ENCODE measurements around the gene DDIAS. TPM values are rescaled to one million over a fixed set of nuclear protein-coding genes. Genes with fewer than 3 reads are reported as not detected.
A peak's percentile ranks its signal among the peaks of the same experiment; 100 is the strongest.

Gene DDIAS
- total and polyA plus RNA-seq, 3 experiments from 2014 or later = 1.6 to 27.8 (median 23.8) TPM

GRCh38 chr11:82901922-82902485 is 468 bp downstream of the DDIAS start:
- Mint-ChIP-seq H3K36me3 (peaks cover 0 to 12% (median 0%) of the 10 kb centered on the region in 3 donors), H3K9me3 (no peaks in the 10 kb centered on the region), H3K4me3 (peak overlapping the region; percentile 89 to 100 (median 97)), H3K27me3 (no peaks in the 10 kb centered on the region), H3K4me1 (peaks cover 45 to 54% (median 53%) of the 10 kb centered on the region in 3 donors), H3K27ac (peak overlapping the region; percentile 61 to 100 (median 99))
- ChIA-PET CTCF (interaction anchor here (0.7 to 4.0 kb wide), 18 partner anchors 18 to 390 kb away, joined by 3 to 31 read pairs (median 4); partner anchors contain the start of genes ANKRD42 and PCF11), POLR2A (interaction anchor here (0.6 to 2.9 kb wide), 16 partner anchors 19 to 384 kb away, joined by 3 to 56 read pairs (median 6); partner anchors contain the start of genes ANKRD42, CCDC90B, PCF11 and RAB30)
- DNase-seq = no peak
- no peaks in the 10 kb centered on the region for H3K27me3 ChIP-seq (ENCODE audit: insufficient read depth, low read length, poor library complexity, severe bottlenecking)
- no peaks in the 10 kb centered on the region for H3K9me3 ChIP-seq (ENCODE audit: low read length)
- no peaks in the 10 kb centered on the region for H3K36me3 ChIP-seq (ENCODE audit: insufficient read depth, low read length)
- peak overlapping the region; percentile 90 for H3K4me3 ChIP-seq (ENCODE audit: low read length)
- peak overlapping the region; percentile 96 for H3K27ac ChIP-seq (ENCODE audit: low read depth, low read length)
- peaks cover 26% of the 10 kb centered on the region for H3K4me1 ChIP-seq (ENCODE audit: insufficient read depth, low read length)

GRCh38 chr11:82902880-82903279 is 1.3 kb downstream of the DDIAS start:
- H3K4me1 ChIP-seq (ENCODE audit: insufficient read depth, low read length) = peaks cover 28% of the 10 kb centered on the region
- no peak overlapping the region for H3K4me3 ChIP-seq (ENCODE audit: low read length)
- no peaks in the 10 kb centered on the region for H3K9me3 ChIP-seq (ENCODE audit: low read length)
- no peaks in the 10 kb centered on the region for H3K36me3 ChIP-seq (ENCODE audit: insufficient read depth, low read length)
- no peaks in the 10 kb centered on the region for H3K27me3 ChIP-seq (ENCODE audit: insufficient read depth, low read length, poor library complexity, severe bottlenecking)
- Mint-ChIP-seq H3K36me3 (peaks cover 0 to 12% (median 1%) of the 10 kb centered on the region in 3 donors), H3K27ac (peak overlapping the region in 1 of 8 donors; percentile 8), H3K4me1 (peaks cover 41 to 53% (median 52%) of the 10 kb centered on the region in 3 donors), H3K9me3 (no peaks in the 10 kb centered on the region), H3K27me3 (no peaks in the 10 kb centered on the region), H3K4me3 (peak overlapping the region in 1 of 7 donors; percentile 40)
- DNase-seq = no peak
- CTCF ChIA-PET = interaction anchor here (2.1 to 2.3 kb wide), 2 partner anchors 253 to 347 kb away, joined by 7 to 8 read pairs; partner anchors contain the start of gene PCF11
- no peak overlapping the region for H3K27ac ChIP-seq (ENCODE audit: low read depth, low read length)
- POLR2A ChIA-PET = interaction anchor here (1.2 kb wide), 1 partner anchor 257 kb away, joined by 3 read pairs; no protein-coding TSS in a partner anchor

GRCh38 chr11:82903843-82904586 is 2.5 kb downstream of the DDIAS start:
- peaks cover 42 to 54% (median 51%) of the 10 kb centered on the region in 3 donors for H3K4me1 Mint-ChIP-seq
- ChIA-PET POLR2A (interaction anchor here (0.6 to 1.2 kb wide), 2 partner anchors 255 to 289 kb away, joined by 3 read pairs; partner anchors contain the start of gene ANKRD42), CTCF (interaction anchor here (1.4 to 2.3 kb wide), 2 partner anchors 336 to 346 kb away, joined by 3 to 7 read pairs; no protein-coding TSS in a partner anchor)
- Histone ChIP-seq H3K27ac (ENCODE audit: low read depth, low read length) (no peak overlapping the region), H3K4me3 (ENCODE audit: low read length) (no peak overlapping the region), H3K9me3 (ENCODE audit: low read length) (no peaks in the 10 kb centered on the region), H3K36me3 (ENCODE audit: insufficient read depth, low read length) (no peaks in the 10 kb centered on the region), H3K4me1 (ENCODE audit: insufficient read depth, low read length) (peaks cover 26% of the 10 kb centered on the region), H3K27me3 (ENCODE audit: insufficient read depth, low read length, poor library complexity, severe bottlenecking) (no peaks in the 10 kb centered on the region)
- H3K9me3 Mint-ChIP-seq = no peaks in the 10 kb centered on the region
- H3K4me3 Mint-ChIP-seq = peak overlapping the region in 1 of 7 donors; percentile 13
- H3K27me3 Mint-ChIP-seq = peaks cover 0 to 2% of the 10 kb centered on the region in 2 donors
- no peak for DNase-seq
- no peak overlapping the region for H3K27ac Mint-ChIP-seq
- H3K36me3 Mint-ChIP-seq = peaks cover 0 to 12% (median 1%) of the 10 kb centered on the region in 3 donors

GRCh38 chr11:82906236-82906635 is 4.7 kb downstream of the DDIAS start:
- ChIA-PET CTCF (no interaction called here), POLR2A (no interaction called here)
- H3K27ac ChIP-seq (ENCODE audit: low read depth, low read length) = no peak overlapping the region
- H3K27me3 ChIP-seq (ENCODE audit: insufficient read depth, low read length, poor library complexity, severe bottlenecking) = no peaks in the 10 kb centered on the region
- Mint-ChIP-seq H3K27me3 (peaks cover 0 to 2% of the 10 kb centered on the region in 2 donors), H3K4me3 (peak overlapping the region in 1 of 7 donors; percentile 26), H3K9me3 (no peaks in the 10 kb centered on the region), H3K4me1 (peaks cover 26 to 42% (median 33%) of the 10 kb centered on the region in 3 donors), H3K27ac (peak overlapping the region in 1 of 8 donors; percentile 55), H3K36me3 (peaks cover 0 to 2% (median 1%) of the 10 kb centered on the region in 3 donors)
- DNase-seq = peak in 2 of 5 donors; percentile 35 to 48
- H3K36me3 ChIP-seq (ENCODE audit: insufficient read depth, low read length) = no peaks in the 10 kb centered on the region
- no peaks in the 10 kb centered on the region for H3K9me3 ChIP-seq (ENCODE audit: low read length)
- peaks cover 15% of the 10 kb centered on the region for H3K4me1 ChIP-seq (ENCODE audit: insufficient read depth, low read length)
- H3K4me3 ChIP-seq (ENCODE audit: low read length) = no peak overlapping the region

GRCh38 chr11:82906931-82907330 is 5.4 kb downstream of the DDIAS start:
- Mint-ChIP-seq H3K27ac (peak overlapping the region in 1 of 8 donors; percentile 74), H3K4me1 (peaks cover 26 to 39% (median 31%) of the 10 kb centered on the region in 3 donors), H3K9me3 (no peaks in the 10 kb centered on the region), H3K27me3 (peaks cover 0 to 2% of the 10 kb centered on the region in 2 donors), H3K4me3 (no peak overlapping the region), H3K36me3 (peaks cover 1 to 6% (median 1%) of the 10 kb centered on the region in 3 donors)
- Histone ChIP-seq H3K4me1 (ENCODE audit: insufficient read depth, low read length) (peaks cover 12% of the 10 kb centered on the region), H3K36me3 (ENCODE audit: insufficient read depth, low read length) (no peaks in the 10 kb centered on the region), H3K9me3 (ENCODE audit: low read length) (no peaks in the 10 kb centered on the region), H3K4me3 (ENCODE audit: low read length) (no peak overlapping the region), H3K27ac (ENCODE audit: low read depth, low read length) (no peak overlapping the region), H3K27me3 (ENCODE audit: insufficient read depth, low read length, poor library complexity, severe bottlenecking) (no peaks in the 10 kb centered on the region)
- ChIA-PET CTCF (interaction anchor here (1.3 to 1.6 kb wide), 2 partner anchors 13 to 343 kb away, joined by 4 to 8 read pairs; no protein-coding TSS in a partner anchor), POLR2A (no interaction called here)
- no peak for DNase-seq

GRCh38 chr11:82907371-82907770 is 5.8 kb downstream of the DDIAS start:
- ChIA-PET CTCF (interaction anchor here (1.0 to 1.6 kb wide), 4 partner anchors 13 to 342 kb away, joined by 4 to 8 read pairs (median 4); no protein-coding TSS in a partner anchor), POLR2A (no interaction called here)
- H3K4me1 Mint-ChIP-seq = peaks cover 22 to 35% (median 27%) of the 10 kb centered on the region in 3 donors
- H3K9me3 Mint-ChIP-seq = peaks cover 0 to under 1% (median 0%) of the 10 kb centered on the region in 5 donors
- peaks cover 1 to 7% (median 1%) of the 10 kb centered on the region in 3 donors for H3K36me3 Mint-ChIP-seq
- H3K27me3 Mint-ChIP-seq = peaks cover 0 to 2% of the 10 kb centered on the region in 2 donors
- H3K4me3 Mint-ChIP-seq = no peak overlapping the region
- Histone ChIP-seq H3K4me1 (ENCODE audit: insufficient read depth, low read length) (peaks cover 10% of the 10 kb centered on the region), H3K36me3 (ENCODE audit: insufficient read depth, low read length) (no peaks in the 10 kb centered on the region), H3K9me3 (ENCODE audit: low read length) (no peaks in the 10 kb centered on the region), H3K27me3 (ENCODE audit: insufficient read depth, low read length, poor library complexity, severe bottlenecking) (no peaks in the 10 kb centered on the region), H3K27ac (ENCODE audit: low read depth, low read length) (no peak overlapping the region), H3K4me3 (ENCODE audit: low read length) (no peak overlapping the region)
- no peak for DNase-seq
- H3K27ac Mint-ChIP-seq = no peak overlapping the region

GRCh38 chr11:82908311-82908710 is 6.8 kb downstream of the DDIAS start:
- H3K36me3 Mint-ChIP-seq = peaks cover 1 to 7% (median 1%) of the 10 kb centered on the region in 3 donors
- no peak overlapping the region for H3K27ac ChIP-seq (ENCODE audit: low read depth, low read length)
- POLR2A ChIA-PET = interaction anchor here (1.0 kb wide), 1 partner anchor 12 kb away, joined by 3 read pairs; no protein-coding TSS in a partner anchor

More at GRCh38 chr11:82908311-82908710, 6.8 kb downstream of the DDIAS start:
- Mint-ChIP-seq H3K4me1 (peaks cover 21 to 32% (median 24%) of the 10 kb centered on the region in 3 donors), H3K27ac (peak overlapping the region in 3 of 8 donors; percentile 10 to 68 (median 51)), H3K9me3 (peaks cover 0 to 5% (median 0%) of the 10 kb centered on the region in 5 donors), H3K4me3 (no peak overlapping the region), H3K27me3 (peaks cover 0 to 2% of the 10 kb centered on the region in 2 donors)
- no peak overlapping the region for H3K4me3 ChIP-seq (ENCODE audit: low read length)
- no peak for DNase-seq
- H3K36me3 ChIP-seq (ENCODE audit: insufficient read depth, low read length) = no peaks in the 10 kb centered on the region
- H3K9me3 ChIP-seq (ENCODE audit: low read length) = no peaks in the 10 kb centered on the region
- peaks cover 10% of the 10 kb centered on the region for H3K4me1 ChIP-seq (ENCODE audit: insufficient read depth, low read length)
- CTCF ChIA-PET = interaction anchor here (1.0 to 1.6 kb wide), 3 partner anchors 41 to 341 kb away, joined by 4 to 8 read pairs (median 5); no protein-coding TSS in a partner anchor
- H3K27me3 ChIP-seq (ENCODE audit: insufficient read depth, low read length, poor library complexity, severe bottlenecking) = no peaks in the 10 kb centered on the region
